GM12865 (cell line): ENCODE results near the gene FBLIM1.

Source experiments
- DNase-seq: peaks from one replicate; pipeline ENCODE4 v3.0.0; 2010; ENCODE audit warnings: low read depth
- H3K4me3 ChIP-seq: 2 replicates; pipeline ENCODE4 v1.5.1; 2011; ENCODE audit warnings: mild to moderate bottlenecking, low read depth, low read length, control low read depth
- TF ChIP-seq, protein P1 (sequence below): IDR thresholded peaks from 2 replicates; pipeline ENCODE4 v1.5.1; 2011; ENCODE audit warnings: low read length, control low read depth, low read depth, inconsistent platforms; ENCODE audit not compliant: insufficient read depth; ENCODE audit errors: missing control alignments

Gene FBLIM1

DNA sequence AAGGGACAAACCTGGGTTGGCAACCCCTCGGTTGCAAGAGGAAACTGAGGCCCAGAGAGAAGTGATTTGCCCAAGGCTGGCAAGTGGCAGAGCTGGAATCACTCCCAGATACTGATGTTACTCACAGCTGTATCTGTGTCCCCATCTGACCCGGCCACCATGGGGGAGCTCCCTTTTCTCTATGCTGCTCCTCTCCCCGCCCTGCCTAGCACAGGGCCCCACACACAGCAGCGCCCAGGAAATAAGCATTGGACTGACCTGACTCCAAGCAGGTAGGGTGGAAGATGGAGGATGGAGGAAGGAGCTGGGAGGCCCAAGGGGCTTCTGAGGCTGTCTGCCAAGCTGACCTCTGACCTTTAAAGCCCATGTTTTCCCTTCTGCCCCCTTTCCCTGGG lies 3.0 kb upstream of the FBLIM1 start:
- no peak for DNase-seq
- no peak overlapping the region for H3K4me3 ChIP-seq
- TF ChIP-seq, protein P1, sequence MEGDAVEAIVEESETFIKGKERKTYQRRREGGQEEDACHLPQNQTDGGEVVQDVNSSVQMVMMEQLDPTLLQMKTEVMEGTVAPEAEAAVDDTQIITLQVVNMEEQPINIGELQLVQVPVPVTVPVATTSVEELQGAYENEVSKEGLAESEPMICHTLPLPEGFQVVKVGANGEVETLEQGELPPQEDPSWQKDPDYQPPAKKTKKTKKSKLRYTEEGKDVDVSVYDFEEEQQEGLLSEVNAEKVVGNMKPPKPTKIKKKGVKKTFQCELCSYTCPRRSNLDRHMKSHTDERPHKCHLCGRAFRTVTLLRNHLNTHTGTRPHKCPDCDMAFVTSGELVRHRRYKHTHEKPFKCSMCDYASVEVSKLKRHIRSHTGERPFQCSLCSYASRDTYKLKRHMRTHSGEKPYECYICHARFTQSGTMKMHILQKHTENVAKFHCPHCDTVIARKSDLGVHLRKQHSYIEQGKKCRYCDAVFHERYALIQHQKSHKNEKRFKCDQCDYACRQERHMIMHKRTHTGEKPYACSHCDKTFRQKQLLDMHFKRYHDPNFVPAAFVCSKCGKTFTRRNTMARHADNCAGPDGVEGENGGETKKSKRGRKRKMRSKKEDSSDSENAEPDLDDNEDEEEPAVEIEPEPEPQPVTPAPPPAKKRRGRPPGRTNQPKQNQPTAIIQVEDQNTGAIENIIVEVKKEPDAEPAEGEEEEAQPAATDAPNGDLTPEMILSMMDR, result no peak

DNA sequence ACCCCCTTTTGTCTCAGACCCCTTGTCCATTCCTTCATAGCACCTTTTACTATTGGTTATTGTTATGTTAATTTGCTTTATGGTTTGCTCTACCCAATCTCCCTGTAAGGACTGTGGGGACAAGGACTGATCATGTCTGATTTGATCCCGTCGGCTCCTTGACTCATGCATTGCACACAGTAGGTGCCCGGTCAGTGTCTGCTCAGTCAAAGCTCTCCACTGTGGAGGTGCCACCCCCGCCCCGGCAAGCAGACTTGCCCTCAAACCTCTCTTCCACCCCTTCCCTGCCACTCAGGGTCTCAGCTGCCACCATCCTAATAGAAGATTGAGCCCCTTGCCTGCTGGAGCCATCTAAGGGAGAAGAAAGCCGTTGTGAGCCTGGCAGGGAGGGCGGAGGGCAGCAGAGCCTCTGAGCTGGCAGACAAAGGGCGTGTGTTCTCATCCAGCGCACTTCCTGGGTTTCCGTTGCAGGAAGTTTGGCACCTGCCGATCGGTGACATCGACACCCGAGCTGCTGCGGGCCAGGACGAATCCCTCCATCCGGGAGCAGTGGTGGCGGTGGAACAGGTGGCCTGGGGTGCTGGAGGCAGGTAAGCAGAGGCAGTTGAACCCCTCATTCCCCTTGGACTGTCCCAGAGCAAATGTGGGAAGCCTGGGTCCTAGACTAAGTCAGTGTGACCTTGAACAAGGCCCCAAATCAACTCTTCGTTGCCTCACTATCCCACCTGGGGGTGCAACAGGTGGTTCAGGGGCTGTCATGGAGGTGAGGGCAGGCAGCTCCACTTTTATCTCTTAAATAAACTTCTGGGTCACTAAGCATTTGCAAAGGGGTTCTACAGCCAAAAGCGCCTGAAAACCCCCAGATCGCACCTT lies 2.2 kb upstream of the FBLIM1 start:
- DNase-seq, result no peak
- H3K4me3 ChIP-seq, result no peak overlapping the region
- TF ChIP-seq, protein P1, result no peak

DNA sequence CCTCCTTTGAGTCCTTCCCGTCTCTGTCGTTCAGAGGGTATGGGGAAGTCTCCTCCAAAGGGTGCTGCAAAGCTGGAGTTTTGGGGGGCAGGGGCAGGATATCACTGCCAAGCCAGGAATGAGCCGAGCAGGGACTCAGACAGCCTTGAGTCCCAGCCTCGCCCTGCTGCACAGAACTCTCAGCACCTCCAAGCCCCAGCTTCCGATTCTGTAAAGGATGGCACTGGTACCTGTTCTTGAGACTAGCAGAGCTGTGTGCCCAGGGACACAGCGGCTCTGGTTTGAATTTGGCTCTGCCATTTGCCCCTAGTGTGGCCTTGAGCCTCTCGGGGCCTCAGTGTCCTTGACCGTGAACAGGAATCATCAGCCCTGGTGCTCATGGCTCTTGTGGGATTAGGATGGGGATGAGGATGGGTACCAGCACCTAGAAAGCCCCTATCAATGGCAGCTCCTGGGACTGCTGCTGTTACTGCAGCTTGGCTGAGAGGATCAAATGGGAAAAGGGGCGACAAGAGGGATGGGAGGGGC lies 1.5 kb upstream of the FBLIM1 start:
- DNase-seq, result no peak
- TF ChIP-seq, protein P1, result no peak
- H3K4me3 ChIP-seq, result no peak overlapping the region

DNA sequence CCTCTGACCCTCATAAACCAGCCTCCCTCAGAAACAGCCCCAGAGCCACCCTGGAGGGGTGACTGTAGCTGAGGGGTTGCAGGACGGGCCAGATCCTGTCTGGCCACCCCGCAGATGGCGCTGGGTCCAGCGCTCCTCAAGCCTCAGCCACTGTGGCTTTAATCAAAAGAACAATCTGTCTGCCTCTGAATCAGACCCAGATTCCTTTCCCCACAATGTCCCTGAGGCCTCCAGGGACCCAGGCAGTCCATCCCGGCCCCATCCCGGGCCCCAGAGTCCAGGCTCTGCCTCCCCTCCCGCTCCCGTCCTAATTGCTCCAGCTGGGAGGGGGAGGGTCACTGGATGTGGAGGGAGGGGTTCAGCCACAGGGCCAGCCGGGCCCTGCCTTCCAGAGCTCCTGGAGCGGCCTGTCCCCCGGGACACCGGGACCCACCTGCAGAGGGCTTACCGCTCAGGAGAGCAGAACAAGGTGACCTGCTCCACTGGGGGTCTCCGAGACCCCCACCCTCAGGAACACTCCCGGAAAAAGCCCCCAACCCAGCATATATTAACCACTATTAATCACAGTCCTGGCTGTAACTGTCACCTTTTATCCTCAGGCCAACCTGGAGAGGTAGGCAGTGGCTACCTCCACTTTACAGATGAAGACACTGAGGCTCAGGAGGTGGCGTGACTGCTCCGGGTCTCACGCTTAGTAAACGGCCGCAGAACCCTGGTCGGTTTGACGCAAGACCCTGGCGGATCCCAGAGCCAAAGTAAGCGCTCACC lies 836 bp upstream of the FBLIM1 start:
- TF ChIP-seq, protein P1, result no peak
- H3K4me3 ChIP-seq, result no peak overlapping the region
- no peak for DNase-seq

DNA sequence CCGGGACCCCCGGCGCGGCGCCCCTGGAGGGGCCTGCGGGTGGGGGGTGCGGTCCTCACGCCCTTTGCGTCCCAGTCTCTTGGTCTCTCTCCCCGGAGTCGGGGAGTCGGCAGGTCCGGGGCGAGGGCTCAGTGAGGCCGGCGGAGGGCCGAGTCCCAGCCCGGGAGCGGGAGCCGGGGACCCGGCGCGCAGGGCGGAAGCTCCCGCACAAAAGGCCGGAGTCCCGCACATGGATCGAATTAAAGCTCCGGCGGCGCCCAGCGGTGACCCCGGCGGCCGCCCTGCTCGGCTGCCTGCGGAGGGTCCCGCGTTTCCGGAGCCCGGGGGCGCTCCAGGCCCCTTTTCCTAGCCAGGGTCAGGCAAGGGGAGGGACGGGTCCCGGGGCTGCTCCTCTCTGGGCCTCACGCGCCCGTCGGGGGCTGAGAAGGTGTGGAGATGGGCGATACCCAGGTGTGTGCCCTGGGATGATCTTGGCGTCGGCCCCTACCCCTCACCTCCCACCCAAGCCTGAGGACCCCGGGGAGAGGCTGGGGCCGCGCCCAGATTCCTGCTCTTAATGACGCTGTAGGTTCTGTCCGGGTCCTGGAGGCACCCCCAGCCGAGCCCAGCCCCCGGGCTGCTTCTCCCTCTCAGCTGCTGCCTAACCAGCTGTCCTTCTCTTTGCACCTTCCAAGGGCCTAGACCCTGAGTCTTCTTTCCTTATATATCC lies 512 bp downstream of the FBLIM1 start:
- TF ChIP-seq, protein P1, result no peak

DNA sequence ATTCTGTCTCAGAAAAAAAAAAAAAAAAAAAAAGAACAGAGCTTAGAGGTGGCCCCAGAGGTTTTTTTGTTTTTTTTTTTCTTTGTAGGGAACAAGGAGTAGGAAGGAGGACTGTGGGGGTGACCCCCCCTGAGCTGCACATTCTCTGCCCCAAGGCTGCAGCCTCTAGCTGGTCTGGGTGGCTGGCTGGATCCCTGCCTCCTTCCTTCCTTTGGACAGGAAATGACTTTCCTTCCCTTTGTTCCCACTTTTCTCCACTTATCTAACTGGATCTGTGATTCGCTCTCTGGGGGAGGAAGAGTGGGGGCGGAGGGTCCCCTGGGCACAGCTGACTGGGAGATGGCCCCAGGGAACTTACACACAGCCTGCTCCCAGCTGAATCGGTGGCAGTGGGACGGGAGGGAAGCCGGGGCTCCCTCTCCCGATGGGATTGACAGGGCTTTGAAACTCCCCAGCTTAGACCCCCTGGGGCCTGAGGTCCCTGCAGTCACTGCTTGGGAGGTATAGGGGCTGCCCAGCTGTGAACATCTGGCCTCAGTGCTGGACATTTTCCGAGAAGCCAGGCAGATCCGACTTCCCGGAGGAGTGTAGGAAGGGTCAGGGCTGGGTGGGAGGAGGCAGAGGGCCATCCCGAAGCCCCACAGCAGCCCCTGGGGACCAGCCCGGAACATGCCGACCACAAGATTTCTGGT lies 2.1 kb downstream of the FBLIM1 start:
- no peak overlapping the region for H3K4me3 ChIP-seq
- DNase-seq, result no peak
- TF ChIP-seq, protein P1, result no peak

More for the DNA sequence above, 512 bp downstream of the FBLIM1 start:
- H3K4me3 ChIP-seq, result no peak overlapping the region
- DNase-seq, result no peak
